ENCODE measurements around the gene LCE1C. TPM values are rescaled to one million over a fixed set of nuclear protein-coding genes. Genes with fewer than 3 reads are reported as not detected.

Gene LCE1C
- total RNA-seq, 2 experiments from 2014 or later: not detected

DNA sequence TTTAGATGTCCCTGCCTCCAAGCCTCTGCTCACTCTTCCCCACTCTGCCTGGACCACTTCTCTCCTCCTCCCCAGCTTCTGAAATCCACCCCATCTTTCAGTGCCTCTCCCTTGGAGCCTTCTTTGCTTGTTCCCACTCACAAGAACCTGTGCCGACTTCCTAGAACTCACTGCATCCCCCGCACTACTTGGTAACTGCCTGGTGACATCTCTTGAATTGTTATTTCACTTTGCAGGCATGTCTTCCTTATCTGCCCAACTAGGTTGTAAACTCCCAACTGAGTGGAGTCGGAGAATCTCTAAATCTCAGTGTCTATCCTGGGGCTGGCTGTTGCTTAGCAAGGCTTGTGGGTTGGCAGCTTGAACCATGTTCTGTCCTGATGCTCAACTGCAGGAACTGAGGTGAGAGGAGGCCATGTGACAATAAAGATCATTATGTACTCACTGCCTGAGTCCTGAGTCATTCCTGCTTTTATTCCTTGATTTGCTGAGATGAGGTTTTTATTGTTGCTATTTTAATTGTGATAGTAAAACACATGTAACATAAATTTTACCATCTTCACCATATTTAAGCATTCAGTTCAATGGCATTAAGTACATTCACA lies 44.7 kb downstream of the LCE1C start:
- ATAC-seq (no peak), DNase-seq (no peak)
- ChIA-PET POLR2A (no interaction called here), CTCF (no interaction called here)
- Mint-ChIP-seq H3K27me3 (peaks cover 18% of the 10 kb centered on the region), H3K4me3 (no peak overlapping the region), H3K4me1 (ENCODE audit: low read depth) (no peaks in the 10 kb centered on the region), H3K9me3 (no peaks in the 10 kb centered on the region), H3K27ac (no peak overlapping the region), H3K36me3 (ENCODE audit: low read depth) (no peaks in the 10 kb centered on the region)
- TF ChIP-seq, protein P1, sequence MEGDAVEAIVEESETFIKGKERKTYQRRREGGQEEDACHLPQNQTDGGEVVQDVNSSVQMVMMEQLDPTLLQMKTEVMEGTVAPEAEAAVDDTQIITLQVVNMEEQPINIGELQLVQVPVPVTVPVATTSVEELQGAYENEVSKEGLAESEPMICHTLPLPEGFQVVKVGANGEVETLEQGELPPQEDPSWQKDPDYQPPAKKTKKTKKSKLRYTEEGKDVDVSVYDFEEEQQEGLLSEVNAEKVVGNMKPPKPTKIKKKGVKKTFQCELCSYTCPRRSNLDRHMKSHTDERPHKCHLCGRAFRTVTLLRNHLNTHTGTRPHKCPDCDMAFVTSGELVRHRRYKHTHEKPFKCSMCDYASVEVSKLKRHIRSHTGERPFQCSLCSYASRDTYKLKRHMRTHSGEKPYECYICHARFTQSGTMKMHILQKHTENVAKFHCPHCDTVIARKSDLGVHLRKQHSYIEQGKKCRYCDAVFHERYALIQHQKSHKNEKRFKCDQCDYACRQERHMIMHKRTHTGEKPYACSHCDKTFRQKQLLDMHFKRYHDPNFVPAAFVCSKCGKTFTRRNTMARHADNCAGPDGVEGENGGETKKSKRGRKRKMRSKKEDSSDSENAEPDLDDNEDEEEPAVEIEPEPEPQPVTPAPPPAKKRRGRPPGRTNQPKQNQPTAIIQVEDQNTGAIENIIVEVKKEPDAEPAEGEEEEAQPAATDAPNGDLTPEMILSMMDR (IDR thresholded peaks at IDR 0.05): no peak
- intact Hi-C loops (cut with micrococcal nuclease): no loop called here

DNA sequence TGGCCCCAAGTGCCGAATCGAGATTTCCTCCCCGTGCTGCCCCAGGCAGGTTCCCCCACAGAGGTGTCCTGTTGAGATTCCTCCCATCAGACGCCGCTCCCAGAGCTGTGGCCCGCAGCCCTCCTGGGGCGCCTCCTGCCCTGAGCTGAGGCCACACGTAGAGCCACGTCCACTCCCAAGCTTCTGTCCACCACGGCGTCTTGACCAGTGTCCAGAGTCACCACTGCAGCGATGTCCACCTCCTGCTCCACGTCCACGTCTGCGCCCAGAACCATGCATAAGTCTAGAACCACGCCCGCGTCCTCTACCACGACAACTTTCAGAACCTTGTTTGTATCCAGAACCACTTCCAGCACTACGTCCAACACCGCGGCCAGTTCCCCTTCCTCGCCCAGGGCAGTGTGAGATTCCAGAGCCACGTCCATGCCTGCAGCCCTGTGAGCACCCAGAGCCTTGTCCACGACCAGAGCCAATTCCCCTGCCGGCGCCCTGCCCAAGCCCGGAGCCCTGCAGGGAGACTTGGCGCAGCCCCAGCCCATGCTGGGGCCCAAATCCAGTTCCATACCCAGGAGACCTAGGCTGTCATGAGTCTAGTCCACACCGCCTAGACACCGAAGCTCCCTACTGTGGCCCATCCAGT lies 45.8 kb downstream of the LCE1C start:
- no peaks in the 10 kb centered on the region for H3K4me1 Mint-ChIP-seq (ENCODE audit: low read depth)
- no peak overlapping the region for H3K4me3 Mint-ChIP-seq
- POLR2A ChIA-PET: no interaction called here
- H3K36me3 Mint-ChIP-seq (ENCODE audit: low read depth): no peaks in the 10 kb centered on the region
- no peak for DNase-seq
- CTCF ChIA-PET: no interaction called here
- peaks cover 18% of the 10 kb centered on the region for H3K27me3 Mint-ChIP-seq
- no peaks in the 10 kb centered on the region for H3K9me3 Mint-ChIP-seq
- ATAC-seq: no peak
- intact Hi-C loops (cut with micrococcal nuclease): no loop called here
- TF ChIP-seq, protein P1 (IDR thresholded peaks at IDR 0.05): no peak
- no peak overlapping the region for H3K27ac Mint-ChIP-seq

DNA sequence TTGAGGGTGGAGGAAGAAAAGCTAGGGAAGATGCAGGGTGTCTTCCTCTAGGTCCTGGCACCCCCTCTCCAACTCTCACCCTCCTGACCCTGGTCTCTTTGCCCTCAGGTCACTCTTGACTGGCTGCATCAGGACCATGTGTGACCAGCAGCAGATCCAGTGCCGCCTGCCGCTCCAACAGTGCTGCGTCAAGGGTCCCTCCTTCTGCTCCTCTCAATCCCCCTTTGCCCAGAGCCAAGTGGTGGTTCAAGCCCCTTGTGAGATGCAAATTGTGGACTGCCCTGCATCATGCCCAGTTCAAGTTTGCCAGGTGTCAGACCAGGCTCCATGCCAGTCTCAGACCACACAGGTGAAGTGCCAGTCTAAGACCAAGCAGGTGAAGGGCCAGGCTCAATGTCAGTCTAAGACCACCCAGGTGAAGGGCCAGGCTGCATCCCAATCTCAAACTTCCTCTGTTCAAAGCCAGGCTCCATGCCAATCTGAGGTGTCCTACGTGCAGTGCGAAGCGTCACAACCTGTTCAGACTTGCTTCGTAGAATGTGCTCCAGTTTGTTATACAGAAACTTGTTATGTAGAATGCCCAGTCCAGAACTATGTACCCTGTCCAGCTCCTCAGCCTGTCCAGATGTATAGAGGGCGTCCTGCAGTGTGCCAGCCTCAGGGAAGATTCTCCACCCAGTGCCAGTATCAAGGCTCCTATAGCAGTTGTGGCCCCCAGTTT lies 46.8 kb downstream of the LCE1C start:
- Mint-ChIP-seq H3K9me3 (no peaks in the 10 kb centered on the region), H3K4me3 (no peak overlapping the region), H3K4me1 (ENCODE audit: low read depth) (no peaks in the 10 kb centered on the region), H3K27ac (no peak overlapping the region), H3K36me3 (ENCODE audit: low read depth) (no peaks in the 10 kb centered on the region), H3K27me3 (peaks cover 21% of the 10 kb centered on the region)
- no peak for DNase-seq
- intact Hi-C loops (cut with micrococcal nuclease): no loop called here
- TF ChIP-seq, protein P1 (IDR thresholded peaks at IDR 0.05): no peak
- ATAC-seq: no peak
- POLR2A ChIA-PET: no interaction called here
- CTCF ChIA-PET: no interaction called here

DNA sequence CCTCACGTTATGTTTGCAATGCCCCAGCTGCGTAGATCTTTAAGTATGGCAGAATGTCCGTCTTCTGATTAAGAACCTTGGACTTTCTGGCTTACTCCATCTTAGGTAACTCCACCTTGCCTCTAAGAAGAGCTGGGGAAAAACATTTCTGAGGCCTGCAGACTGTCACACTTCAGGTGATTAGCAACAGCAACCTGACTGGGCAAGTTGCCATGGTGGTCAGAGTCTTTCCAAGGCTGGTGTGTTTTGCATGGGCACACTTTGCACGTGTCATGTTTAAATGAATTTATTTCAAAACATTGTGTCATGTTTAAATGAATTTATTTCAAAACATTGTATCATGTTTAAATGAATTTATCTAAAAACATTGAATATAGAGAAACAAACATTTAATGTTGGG lies 47.8 kb downstream of the LCE1C start:
- CTCF ChIA-PET: no interaction called here
- intact Hi-C loops (cut with micrococcal nuclease): no loop called here
- Mint-ChIP-seq H3K9me3 (no peaks in the 10 kb centered on the region), H3K36me3 (ENCODE audit: low read depth) (no peaks in the 10 kb centered on the region), H3K4me3 (no peak overlapping the region), H3K27ac (no peak overlapping the region), H3K4me1 (ENCODE audit: low read depth) (no peaks in the 10 kb centered on the region), H3K27me3 (peaks cover 24% of the 10 kb centered on the region)
- TF ChIP-seq, protein P1 (IDR thresholded peaks at IDR 0.05): no peak
- no peak for DNase-seq
- no peak for ATAC-seq
- POLR2A ChIA-PET: no interaction called here

DNA sequence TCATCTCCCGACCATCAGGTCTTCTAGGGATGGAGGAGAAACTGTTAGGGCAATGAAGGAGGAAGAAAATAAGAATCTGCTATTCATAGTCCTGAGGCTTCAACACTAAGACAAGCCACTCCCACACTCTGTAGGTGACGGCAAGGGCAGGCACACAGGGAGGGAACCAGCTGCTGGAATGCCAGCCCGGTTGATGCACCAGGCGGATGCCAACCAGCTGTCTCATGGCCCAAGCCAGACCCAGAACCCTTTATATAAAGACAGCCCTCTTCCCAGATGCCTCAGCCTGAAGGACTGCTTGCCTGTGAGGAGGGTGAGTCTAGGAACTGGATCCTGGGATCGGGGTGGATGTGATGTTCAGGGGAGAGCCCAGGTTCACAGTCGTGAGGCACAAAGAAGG lies 48.7 kb downstream of the LCE1C start, which contains the start of gene KPRP:
TSS of gene KPRP (plus strand) at position 279 of the 400 bp plus-strand sequence. CDS start 1,564 bp downstream, outside the sequence.
- Mint-ChIP-seq H3K36me3 (ENCODE audit: low read depth) (no peaks in the 10 kb centered on the region), H3K27ac (no peak within 1 kb of the TSS), H3K27me3 (peaks cover 24% of the 10 kb centered on the region), H3K9me3 (no peaks in the 10 kb centered on the region), H3K4me3 (no peak within 1 kb of the TSS), H3K4me1 (ENCODE audit: low read depth) (no peaks in the 10 kb centered on the region)
- no peak for ATAC-seq
- intact Hi-C loops (cut with micrococcal nuclease): no loop called here
- CTCF ChIA-PET: no interaction called here
- TF ChIP-seq, protein P1 (IDR thresholded peaks at IDR 0.05): no peak
- no peak for DNase-seq
- POLR2A ChIA-PET: no interaction called here

Measured in activated CD8-positive, alpha-beta T cell treated with anti-CD3 and anti-CD28 coated beads for 36 hours (primary cell).